Measurements from ENCODE around the gene MYLK2. TPM values are rescaled to one million over a fixed set of nuclear protein-coding genes. Genes with fewer than 3 reads are reported as not detected.

Gene MYLK2
- total and polyA plus RNA-seq, 10 of the 15 experiments (the other 5 are each of a cell fraction or from before 2014, with no cell fraction given): 0.04 to 0.67 (median 0.18) TPM; not detected in 1

DNA sequence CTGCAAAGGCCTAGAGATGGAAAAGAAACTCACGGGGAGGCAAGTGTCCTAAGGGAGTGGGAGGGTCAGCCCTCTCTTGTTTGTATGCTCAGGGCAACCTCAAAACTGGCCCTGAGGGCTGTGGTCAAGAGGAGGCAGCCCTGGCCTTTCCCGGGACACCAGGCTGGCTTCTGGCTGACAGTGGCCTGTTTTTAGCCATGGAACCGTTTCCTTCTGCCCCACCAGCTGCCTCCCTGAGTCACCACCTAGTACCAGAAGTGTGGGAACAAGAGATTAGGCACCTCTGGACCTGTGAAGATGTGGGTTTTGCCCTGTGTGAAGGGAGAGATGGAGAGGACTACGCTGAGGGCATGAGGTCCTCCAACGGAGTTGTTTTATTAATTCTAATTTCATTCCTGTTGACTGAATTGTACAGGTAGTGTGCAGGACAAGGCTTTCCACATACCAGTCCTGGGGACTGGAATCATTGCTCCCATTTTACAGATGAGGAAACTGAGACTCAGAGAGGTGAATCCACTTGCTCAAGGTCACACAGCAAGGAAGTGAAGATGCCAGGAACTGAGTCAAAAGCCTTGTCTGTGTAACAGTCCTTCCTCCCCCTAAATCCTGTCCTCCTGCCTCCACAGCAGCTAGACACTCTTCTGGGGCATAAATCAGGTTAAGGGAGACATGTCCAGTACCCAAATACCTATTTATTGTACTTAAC lies 20.8 kb downstream of the MYLK2 start:
- H3K27ac ChIP-seq (ENCODE audit: control insufficient read depth, insufficient read depth): no peak overlapping the region
- DNase-seq (ENCODE audit: low read depth, low spot score) (no peak), FAIRE-seq (no peak), ATAC-seq (no peak)
- no peak overlapping the region for H3K4me3 ChIP-seq
- POLR2A ChIA-PET: no interaction called here
- H3K4me2 ChIP-seq (ENCODE audit: control insufficient read depth, insufficient read depth): no peak overlapping the region
- no TSS peak for BruUV-seq (replicated peaks)
- H3K9ac ChIP-seq (ENCODE audit: control insufficient read depth, insufficient read depth, low read length): no peak overlapping the region
- H4K20me1 ChIP-seq (ENCODE audit: control insufficient read depth, insufficient read depth): no peaks in the 10 kb centered on the region
- RAD21 ChIA-PET (ENCODE audit: unreplicated experiment): no interaction called here
- no peaks in the 10 kb centered on the region for H3K79me2 ChIP-seq (ENCODE audit: control insufficient read depth, insufficient read depth, low read length)
- peaks cover 8% of the 10 kb centered on the region for H3K4me1 ChIP-seq (ENCODE audit: control insufficient read depth, insufficient read depth, low read length)
- CTCF ChIA-PET: no interaction called here
- SMC1A ChIA-PET (ENCODE audit: uncharacterized antibody, unreplicated experiment): no interaction called here
- H3K27me3 ChIP-seq (replicated peaks in 1 of 2; ENCODE audit: control insufficient read depth in 2 of 2, insufficient read depth in 2 of 2, low read length in 1 of 2): no peaks in the 10 kb centered on the region
- in situ Hi-C loops (cut with MboI) (no loop called here), intact Hi-C loops (cut with micrococcal nuclease; ENCODE audit: unreplicated experiment) (no loop called here)
- H3K36me3 ChIP-seq (ENCODE audit: control insufficient read depth in 2 of 2, insufficient read depth in 2 of 2, low read length in 1 of 2): no peaks in the 10 kb centered on the region
- 19% methylated on average over 5 of the region's 5 CpGs for WGBS (ENCODE audit: insufficient coverage, insufficient replicate concordance, low lambda C conversion rate, missing lambda C conversion rate)
- no peaks in the 10 kb centered on the region for H3K9me3 ChIP-seq (replicated peaks; ENCODE audit: control insufficient read depth, insufficient read depth, low read length)
- H2AFZ ChIP-seq (ENCODE audit: control insufficient read depth, low read depth, low read length): no peak overlapping the region
- TF ChIP-seq IKZF2 (IDR thresholded peaks at IDR 0.05) (no peak), SIN3A (IDR thresholded peaks at IDR 0.05; ENCODE audit: low read depth, low read length) (no peak), CHD4 (IDR thresholded peaks at IDR 0.05) (no peak), FOXM1 (IDR thresholded peaks at IDR 0.05; ENCODE audit: low read depth, low read length) (no peak), PBX3 (IDR thresholded peaks at IDR 0.05; ENCODE audit: insufficient replicate concordance, low read depth, low read length) (no peak), ESRRA (IDR thresholded peaks at IDR 0.05; ENCODE audit: low read length) (no peak), ZNF217 (IDR thresholded peaks at IDR 0.05) (no peak), PML (IDR thresholded peaks at IDR 0.05; ENCODE audit: low read length) (no peak), MXI1 (IDR thresholded peaks at IDR 0.05; ENCODE audit: low read depth, low read length) (no peak), NBN (IDR thresholded peaks at IDR 0.05) (no peak), CREM (IDR thresholded peaks at IDR 0.05; ENCODE audit: low read depth) (no peak), CUX1 (IDR thresholded peaks at IDR 0.05; ENCODE audit: insufficient replicate concordance, low read depth, low read length) (no peak), ELK1 (IDR thresholded peaks at IDR 0.05; ENCODE audit: low read depth, low read length) (no peak), MTA2 (IDR thresholded peaks at IDR 0.05; ENCODE audit: low read depth) (no peak), ZNF622 (IDR thresholded peaks at IDR 0.05) (no peak)
- TF ChIP-seq, protein P1, sequence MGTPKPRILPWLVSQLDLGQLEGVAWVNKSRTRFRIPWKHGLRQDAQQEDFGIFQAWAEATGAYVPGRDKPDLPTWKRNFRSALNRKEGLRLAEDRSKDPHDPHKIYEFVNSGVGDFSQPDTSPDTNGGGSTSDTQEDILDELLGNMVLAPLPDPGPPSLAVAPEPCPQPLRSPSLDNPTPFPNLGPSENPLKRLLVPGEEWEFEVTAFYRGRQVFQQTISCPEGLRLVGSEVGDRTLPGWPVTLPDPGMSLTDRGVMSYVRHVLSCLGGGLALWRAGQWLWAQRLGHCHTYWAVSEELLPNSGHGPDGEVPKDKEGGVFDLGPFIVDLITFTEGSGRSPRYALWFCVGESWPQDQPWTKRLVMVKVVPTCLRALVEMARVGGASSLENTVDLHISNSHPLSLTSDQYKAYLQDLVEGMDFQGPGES (IDR thresholded peaks at IDR 0.05): no peak

Data from GM12878 (cell line).